GM19238 (cell line): ENCODE results near the gene PTPRJ.
"Not testable (repeated sequence)": the region's sequence is repeated elsewhere in the genome, so short reads cannot be mapped to it uniquely, and the experiment has no call there.

Experiments used
- DNase-seq: peaks from one replicate; pipeline ENCODE4 v3.0.0; 2011; ENCODE audit warnings: low spot score; ENCODE audit not compliant: insufficient read length

PTPRJ gene

DNA sequence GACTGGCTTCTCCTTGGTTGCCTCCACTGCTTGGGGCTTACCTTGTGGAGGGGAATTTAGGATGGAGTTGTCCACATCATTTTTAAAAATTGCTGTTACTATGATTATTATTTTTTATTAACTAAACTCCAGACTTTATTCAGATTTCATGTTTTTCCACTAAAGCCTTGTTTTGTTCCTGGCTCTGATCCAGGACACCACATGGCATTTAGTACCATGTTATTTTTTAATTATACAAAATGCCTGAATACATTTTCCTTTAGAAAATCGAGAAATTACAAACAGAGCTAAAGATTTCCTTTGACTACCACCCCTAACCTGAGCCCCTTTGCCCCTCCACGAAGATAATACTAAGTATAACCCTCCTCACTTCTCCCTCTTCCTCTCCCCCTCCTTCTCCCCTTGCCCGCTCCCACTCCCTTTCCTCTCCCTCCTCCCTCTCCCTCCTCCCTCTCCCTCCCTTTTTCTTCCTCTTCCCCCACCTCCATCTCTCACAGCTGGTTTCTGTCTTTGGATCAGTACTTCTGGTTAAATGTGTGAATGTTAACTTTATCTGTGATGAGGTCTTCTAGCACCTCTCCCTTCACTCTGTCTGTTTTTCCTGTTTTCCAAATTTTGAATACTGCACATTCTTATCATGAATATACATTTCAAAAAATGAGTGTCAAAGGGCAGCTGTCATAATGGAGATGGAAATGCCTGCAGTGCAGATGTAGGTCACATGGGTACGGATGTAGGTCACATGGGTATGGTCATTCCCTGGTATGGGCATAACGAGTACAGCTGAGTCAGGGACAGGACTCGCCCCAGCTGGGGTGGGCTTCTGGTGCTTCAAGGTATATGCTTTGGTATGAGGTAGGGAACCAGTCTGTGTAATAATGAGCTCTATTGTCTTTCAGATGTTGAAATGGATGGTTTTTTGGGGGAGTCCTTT is 181.9 kb downstream of the PTPRJ start:
- no peak for DNase-seq

DNA sequence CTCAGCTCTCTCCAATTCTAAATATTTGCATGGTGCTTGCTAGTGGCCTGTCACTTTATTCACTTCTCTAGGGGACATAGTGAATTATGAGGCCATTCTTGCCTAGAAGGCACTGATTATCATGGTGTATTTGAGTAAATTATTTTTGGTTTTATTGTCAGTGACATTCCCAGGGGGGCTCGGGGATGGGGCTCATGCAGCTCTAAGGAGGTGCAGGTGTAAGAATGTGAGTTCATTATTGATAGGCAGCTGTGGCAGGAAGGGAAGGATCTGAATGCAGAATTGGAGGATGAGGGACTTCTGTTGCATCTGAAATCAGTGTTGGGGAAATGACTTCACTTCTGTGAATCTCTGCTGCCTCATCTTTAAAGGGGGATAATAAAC is 182.5 kb downstream of the PTPRJ start:
- DNase-seq, result no peak

DNA sequence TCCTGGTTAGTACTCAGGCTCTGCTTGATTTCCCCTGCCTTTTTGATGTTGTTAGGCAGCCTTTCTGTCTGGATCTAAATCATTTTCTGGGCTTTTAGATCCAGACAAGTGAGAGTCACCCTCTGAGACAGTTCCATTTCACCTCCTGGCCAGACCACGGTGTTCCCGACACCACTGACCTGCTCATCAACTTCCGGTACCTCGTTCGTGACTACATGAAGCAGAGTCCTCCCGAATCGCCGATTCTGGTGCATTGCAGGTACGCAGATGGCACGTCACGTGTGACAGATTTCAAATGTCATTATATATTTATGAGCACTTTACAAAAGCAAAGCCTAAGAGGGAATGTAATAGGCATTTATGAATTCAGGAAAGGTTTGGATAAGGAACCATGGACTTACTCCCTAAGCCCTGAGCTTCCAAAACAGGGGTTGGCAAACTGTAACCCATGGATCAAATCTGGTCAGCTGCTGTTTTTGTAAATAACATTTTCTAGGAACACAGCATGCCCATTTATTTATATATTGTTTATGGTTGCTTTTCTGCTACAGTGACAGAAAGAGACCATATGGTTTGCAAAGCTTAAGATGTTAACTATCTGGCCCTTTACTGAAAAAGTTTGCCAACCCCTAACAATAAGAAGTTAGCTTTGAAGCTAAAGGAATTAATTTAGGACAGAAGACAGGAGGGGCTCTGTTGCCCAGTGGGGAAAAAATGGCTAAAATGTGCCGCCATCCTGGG is 183.2 kb downstream of the PTPRJ start:
- DNase-seq, result no peak

DNA sequence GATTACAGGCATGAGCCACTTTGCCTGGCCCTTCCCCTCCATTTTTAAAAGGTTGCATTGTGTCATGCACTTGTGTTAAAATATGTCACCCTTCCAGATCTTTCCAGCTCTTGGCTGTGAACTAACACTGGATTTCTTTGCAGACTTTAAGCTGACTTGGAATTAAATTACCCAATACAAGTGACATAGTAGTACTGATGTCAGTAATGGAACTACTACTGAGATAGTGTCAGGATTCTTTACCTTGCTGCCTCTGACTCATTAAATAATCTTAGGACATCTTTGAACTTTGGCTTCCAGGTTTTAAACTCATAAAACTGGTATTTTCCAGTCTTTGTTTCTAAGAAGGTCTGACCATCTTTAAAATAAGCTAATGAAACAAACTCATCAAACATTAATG is 184.5 kb downstream of the PTPRJ start:
- DNase-seq, result no peak

DNA sequence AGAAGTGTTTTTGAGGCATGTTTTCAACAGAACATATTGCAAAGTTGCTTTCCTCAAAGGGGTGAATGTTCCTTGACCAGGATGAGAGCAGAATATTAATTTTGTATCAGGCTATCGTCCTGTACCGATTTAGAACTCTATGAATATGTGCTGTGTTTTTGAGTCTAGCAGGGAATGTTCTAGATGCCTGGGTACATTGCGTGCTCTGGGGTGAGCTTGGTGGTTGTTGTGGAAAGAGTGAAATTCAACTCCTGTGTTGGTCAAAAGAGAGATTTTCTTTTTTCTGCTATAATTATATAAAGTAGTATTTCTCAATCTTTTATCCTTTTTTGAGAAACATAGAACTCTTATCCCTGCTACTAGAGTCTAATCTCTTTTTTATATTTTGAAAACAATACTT is 185.1 kb downstream of the PTPRJ start:
- no peak for DNase-seq

DNA sequence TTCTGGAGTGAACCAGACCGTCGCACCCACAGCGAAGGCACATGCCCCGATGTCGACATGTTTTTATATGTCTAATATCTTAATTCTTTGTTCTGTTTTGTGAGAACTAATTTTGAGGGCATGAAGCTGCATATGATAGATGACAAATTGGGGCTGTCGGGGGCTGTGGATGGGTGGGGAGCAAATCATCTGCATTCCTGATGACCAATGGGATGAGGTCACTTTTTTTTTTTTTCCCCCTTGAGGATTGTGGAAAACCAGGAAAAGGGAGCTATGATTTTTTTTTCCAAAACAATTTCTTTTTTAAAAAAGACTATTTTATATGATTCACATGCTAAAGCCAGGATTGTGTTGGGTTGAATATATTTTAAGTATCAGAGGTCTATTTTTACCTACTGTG is 187.0 kb downstream of the PTPRJ start:
- DNase-seq, result no peak

DNA sequence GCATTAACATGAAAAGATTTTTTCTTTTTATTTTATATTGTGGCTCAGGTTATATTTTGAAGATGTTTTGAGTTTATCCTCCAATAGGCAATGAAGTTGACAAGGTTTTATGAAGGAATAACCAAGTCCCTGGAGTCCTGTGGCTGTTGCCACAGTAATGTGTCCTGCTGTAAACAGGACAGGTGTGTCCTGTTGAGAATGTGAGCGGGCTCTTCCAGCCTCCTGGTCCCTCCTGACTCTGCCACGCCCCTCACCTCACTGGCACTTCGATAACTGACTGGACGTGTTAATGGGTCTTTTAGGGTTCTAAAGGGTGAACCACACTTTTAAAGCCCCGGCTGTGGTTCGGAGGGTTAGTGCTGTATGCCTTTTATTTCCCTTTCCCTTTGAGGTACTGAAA is 188.5 kb downstream of the PTPRJ start:
- DNase-seq, result no peak

DNA sequence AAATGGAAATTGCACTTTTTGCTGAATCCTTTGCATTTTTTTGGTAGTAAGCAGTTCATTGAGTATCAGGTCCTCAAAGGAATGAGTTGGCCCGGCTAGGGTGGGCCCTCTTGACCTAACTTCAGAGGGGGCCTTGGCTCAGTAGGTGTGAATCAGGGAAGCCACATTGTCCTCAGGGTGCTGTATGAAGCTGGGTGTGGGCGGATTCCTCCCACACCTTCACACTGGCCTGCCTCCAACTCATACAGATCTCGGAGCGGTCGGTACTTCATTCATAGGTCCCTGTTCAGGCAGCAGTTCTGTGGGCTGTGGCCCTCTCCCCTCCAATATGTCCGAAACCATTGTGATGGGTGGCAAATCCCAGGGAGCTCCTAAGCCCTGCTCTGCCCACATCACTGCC is 188.9 kb downstream of the PTPRJ start:
- no peak for DNase-seq

DNA sequence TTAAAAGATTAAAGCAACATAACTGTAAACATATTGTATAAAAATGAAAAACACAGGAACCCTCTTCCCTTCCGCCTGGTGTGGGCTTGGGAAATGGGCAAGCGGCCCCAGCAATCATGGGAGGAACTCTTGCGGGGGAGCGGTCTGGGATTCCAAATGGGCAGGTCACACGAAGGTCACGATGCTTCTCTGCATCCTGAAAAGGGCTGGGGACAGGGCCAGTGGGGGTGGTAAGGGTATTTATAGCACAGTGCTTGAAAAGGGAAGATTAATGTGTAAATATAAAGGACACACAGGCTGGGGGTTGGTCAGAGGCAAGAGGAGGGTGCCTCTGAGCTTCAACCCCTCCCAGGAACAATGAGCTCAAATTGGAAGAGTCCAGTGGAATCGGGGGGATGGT is 189.4 kb downstream of the PTPRJ start:
- DNase-seq, result no peak

DNA sequence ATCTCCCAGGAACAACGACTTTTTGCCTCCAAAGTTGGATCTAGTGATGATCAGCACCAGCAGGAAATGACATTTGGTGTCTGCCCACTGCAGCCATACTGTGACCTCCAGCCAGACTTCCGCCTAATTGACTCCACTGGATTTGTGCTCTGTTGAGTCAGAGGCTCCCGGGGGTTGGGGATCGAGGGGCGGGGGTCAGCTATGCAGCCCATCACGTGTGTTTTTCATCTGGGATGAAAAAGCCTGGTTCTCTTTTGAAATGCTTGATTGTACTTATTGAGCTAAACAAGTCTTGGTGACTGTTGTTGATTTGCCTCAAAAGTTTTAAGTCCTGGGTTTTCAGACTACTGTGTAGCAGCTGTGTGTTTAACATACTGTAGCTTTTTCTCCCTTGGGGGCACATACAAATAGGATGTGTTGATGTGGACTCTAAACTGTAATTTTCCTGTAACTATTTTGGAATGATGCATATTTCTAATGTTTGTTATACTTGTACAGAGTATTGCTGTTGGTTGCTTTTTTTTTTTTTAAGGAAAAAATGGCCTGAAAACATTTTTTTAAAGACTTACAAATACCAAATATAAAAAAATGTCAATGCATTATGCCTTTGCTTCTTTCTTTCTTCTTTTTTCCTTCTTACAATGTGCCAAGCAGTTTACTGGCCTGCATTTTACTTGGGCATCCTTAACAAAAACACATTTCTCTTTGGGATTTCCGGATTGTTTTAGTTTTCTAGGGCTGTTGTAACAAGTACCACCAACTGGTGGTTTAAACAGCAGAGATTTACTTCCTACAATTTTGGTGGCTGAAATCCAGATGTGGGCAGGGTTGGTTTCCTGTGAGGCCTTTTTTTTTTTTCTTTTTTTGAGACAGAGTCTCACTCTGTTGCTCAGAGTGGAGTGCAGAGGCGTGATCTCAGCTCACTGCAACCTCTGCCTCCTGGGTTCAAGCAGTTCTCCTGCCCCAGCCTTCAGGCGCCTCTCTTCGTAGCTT is 190.2 kb downstream of the PTPRJ start:
- no peak for DNase-seq

DNA sequence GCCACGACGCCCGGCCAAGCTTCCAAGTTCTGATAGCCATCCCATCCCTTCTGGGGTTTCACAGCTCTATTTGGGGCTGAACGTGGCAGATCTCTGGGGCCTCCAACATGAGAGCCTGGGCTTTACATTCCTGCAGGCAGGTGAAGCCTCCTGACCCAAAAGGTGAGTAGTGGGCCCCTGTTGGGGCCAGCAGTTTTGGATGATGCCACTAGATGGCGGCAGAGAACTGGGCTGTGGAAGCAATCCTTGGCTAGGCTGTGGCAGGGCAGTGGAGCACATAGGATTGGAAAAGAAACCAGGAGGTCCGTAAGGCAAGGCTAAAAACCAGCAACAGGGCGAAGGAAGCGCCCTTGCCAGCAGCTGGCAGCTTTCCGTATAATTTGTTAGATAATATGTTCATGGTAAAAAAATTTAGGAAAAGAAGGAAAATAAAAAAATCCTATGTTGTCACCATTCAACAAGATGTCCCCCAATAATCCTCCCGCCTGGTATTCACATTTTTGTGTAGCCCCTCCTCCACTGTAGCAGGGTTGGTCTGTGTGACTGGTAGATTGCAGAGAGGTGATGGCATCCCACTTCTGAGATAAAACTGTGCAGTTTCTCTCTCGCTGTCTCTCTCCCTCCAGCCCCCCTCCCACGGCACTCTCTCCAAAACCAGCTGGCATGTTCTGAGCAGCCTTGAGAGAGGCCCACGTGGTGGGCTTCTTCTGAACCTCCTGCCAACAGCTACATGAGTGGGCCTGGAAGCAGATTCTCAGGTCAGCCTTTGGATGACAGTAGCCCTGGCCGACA is 192.7 kb downstream of the PTPRJ start:
- peak; percentile 52 for DNase-seq

DNA sequence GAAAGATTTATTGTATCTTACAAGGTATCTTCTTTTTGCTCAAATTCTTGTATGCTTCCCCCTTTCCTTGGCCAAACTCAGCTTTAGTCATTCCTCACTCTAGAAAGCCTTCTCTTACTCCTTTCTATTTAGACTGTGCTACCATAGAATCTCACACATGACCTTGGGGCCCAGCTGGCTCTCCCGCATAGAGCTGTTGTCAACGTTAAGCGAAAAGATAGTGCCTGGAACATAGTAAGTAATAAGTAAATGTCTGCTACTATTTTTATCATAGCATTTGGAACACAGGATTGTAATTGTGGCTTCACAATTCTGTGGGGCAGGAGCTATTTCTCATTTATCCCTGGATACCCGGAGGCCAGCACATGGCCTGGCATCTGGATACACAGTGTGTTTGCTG is 197.3 kb downstream of the PTPRJ start:
- DNase-seq, result no peak

DNA sequence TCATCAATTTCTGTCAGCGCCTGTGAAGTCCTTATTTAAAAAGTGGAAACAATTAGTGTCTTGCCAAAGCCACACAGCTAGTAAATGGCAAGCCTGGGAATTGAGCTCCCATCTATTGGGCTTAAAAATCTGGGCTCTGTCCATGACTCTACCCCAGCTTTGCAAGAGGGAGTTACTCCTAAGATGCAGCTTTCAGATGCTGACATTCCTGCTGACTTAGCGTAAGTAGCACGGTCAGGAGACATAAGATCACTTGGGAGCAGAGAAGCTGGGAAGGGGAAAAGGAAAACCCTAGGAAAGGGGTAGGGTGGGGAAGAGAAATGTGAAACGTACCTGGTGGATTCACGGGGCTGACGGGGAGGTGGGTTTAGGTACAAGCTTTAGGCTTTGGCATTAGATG is 200.3 kb downstream of the PTPRJ start:
- DNase-seq, result no peak

DNA sequence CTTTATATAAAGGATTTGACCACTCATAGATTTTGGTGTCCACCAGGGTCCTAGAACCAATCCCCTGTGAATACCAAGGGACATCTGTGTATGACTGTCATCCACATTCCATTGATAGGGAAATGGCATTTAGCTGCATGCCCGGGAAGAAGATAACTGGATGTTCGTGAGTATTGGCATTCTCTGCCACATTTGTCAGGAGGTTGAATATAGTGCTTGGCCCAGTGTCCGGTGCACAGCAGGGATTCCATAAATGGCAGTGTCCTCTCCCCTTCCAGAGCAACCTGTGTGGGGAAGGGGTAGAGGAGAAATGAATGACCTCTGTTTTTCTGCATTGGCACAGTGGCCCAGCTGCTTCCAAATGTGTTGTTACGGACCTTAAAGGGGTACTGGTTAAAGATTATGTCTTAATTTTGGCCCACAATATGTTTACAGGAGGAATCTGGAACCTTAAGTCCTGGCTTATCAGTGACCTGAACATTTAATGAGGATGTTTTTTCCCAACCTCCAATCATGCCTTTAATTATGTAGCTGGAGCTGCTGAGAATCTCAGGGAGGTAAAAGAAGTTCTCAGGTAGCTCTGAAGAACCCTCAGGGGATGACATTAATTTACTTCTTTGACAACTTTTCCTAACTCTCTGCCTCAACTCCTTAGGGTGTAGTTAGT is 202.6 kb downstream of the PTPRJ start:
- DNase-seq, result no peak

DNA sequence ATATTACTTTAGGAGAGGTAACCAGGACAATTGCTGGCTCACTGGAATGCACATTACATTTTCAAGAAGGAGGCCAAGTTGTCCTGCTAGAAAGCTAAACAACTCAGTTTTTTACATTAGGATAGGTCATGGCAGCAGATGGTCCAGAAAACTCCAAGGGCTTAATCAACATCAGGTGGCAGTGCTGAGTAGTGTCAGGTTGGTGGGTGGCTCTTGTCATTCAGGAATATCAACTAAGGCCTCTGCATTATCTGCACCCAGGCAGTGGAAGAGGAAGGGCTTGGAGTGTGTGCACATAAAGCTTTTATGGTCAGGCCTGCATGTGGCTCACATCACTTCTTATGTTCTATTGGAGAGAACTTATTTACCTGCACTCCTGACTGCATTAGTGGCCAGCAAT is 204.1 kb downstream of the PTPRJ start:
- DNase-seq, result no peak

DNA sequence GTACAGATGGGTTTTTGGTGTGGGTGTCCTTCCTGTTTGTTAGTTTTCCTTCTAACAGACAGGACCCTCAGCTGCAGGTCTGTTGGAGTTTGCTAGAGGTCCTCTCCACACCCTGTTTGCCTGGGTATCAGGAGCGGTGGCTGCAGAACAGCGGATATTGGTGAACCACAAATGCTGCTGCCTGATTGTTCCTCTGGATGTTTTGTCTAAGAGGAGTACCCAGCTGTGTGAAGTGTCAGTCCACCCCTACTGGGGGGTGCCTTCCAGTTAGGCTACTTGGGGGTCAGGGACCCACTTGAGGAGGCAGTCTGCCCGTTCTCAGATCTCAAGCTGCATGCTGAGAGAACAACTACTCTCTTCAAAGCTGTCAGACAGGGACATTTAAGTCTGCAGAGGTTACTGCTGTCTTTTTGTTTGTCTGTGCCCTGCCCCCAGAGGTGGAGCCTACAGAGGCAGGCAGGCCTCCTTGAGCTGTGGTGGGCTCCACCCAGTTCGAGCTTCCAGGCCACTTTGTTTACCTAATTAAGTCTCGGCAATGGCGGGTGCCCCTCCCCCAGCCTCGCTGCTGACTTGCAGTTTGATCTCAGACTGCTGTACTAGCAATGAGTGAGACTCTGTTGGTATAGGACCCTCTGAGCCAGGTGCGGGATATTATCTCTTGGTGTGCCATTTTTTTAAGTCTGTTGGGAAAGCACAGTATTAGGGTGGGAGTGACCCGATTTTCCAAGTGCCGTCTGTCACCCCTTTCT is 210.7 kb downstream of the PTPRJ start:
- DNase-seq, result not testable (repeated sequence)

DNA sequence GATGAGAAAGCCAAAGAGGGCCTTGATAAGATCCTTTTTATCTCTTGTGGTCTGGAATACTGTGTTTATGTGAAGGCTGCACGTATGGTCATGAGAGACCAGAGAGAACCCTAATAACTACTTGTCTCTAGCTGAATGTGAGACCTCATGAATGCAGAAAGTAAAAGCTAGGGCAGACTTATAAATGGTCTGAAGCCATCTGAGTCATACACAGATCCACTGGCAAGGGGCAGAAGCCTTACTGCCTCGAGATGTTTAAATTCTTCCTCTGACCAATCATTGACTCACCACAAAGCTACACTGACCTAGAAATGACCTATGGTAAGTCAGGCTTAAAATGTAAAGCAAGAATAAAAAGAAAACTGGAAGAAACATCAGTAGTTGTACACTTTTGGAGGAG is 213.5 kb downstream of the PTPRJ start:
- DNase-seq, result no peak

DNA sequence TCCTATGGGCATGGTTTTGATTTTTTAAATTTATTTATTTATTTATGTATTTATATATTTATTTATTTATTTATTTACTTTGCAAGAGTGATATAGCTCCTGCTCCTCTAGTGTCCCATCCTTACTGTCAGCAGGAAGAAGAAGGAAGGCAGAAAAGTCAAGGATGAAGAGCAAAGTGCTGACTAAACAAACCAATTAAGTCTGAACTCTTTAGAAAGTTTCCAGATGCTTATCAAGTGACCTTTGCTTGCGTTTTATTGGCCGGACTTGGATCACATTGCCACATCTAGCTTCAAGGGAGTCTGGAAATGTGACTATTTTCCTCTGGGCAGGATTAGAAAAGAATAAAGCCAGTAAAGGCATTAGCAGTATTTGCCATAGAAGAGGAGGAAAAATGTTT is 227.5 kb downstream of the PTPRJ start:
- DNase-seq, result no peak

DNA sequence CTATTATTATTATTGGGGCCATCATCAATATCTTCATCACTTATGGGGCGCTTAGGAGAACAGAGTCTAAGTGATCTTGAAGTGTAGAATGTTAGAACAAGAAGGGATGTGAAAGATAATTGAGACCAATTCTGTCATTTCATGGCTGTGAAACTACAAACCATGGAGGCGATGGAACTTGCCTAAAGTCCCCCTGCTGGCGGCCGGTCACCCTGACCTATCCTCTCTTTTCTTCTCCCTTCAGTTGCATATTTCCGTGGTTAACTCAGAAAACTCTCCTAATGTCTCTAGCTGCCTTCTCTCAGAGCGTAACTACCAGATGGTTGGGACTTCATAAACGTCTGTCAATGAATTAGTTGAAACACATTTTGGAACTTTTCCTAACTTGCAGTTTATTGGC is 229.7 kb downstream of the PTPRJ start:
- no peak for DNase-seq

DNA sequence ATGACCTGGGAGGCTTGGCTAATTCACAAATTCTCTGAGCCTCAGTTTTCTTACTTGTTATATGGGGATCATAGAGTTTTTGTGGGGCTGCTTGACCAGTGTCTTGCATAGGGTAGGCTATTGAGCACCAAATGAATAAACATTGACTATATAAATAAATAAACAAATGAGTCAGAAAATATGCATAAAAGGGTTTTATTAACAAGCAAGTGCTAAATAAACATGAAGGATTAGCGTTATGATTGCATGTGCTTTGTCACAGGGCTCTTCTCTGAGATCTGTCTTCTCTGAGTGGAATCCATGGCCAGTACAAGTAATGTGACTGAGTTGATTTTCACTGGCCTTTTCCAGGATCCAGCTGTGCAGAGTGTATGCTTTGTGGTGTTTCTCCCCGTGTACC is 236.2 kb downstream of the PTPRJ start, which contains the start of gene OR4B1:
TSS of gene OR4B1 (plus strand) at position 301 of the 400 bp plus-strand sequence. CDS start at position 301, 0 bp downstream.
- no peak for DNase-seq
